Panc1 (cell line): ENCODE data around the gene ASB5. TPM values are rescaled to one million over a fixed set of nuclear protein-coding genes. Genes with fewer than 3 reads are reported as not detected.

ENCODE experiments used
- ATAC-seq: fragments of 200-7000 bp; cut with Tn5 transposase; 2 replicates; pipeline ENCODE4 v1.9.1; 2020; ENCODE audit warnings: mild to moderate bottlenecking, moderate library complexity
- BruUV-seq: library from RNA; stranded (reverse); fragments of 400-500 nt; replicated peaks from 2 replicates; lab custom pipeline; 2021; lab: Mats Ljungman, UMichigan
- CTCF ChIA-PET: fragments of 300-600 bp; sonication (Branson Sonifier 250); formaldehyde crosslinking; loops from one replicate; lab custom pipeline; 2022; ENCODE audit warnings: antibody characterized with exemption; lab: Charles Lee
- POLR2A ChIA-PET: fragments of 300-600 bp; sonication (Branson Sonifier 250); formaldehyde crosslinking; loops from one replicate; lab custom pipeline; 2022; ENCODE audit warnings: antibody characterized with exemption; lab: Charles Lee
- DNase-seq: peaks from one replicate; pipeline ENCODE4 v3.0.0-alpha.2; 2010; ENCODE audit warnings: low read depth, low spot score
- H3K27ac ChIP-seq: 2 replicates; pipeline ENCODE4 v1.5.1; 2011; ENCODE audit warnings: mild to moderate bottlenecking, low read length, inconsistent platforms
- H3K27me3 ChIP-seq: fragments of 200-500 bp; sonication (Bioruptor generic); 2 replicates; pipeline ENCODE4 v1.6.0; 2014; ENCODE audit warnings: low read length, inconsistent platforms; ENCODE audit not compliant: control insufficient read depth, insufficient read depth
- H3K36me3 ChIP-seq: fragments of 200-500 bp; sonication (Bioruptor generic); 2 replicates; pipeline ENCODE4 v1.5.1; 2014; ENCODE audit warnings: inconsistent platforms, mild to moderate bottlenecking, low read length, moderate library complexity; ENCODE audit not compliant: control insufficient read depth, insufficient read depth
- H3K4me1 ChIP-seq: 2 replicates; pipeline ENCODE4 v1.5.1; 2011; ENCODE audit warnings: inconsistent platforms, mild to moderate bottlenecking, low read length, moderate library complexity; ENCODE audit not compliant: control insufficient read depth, insufficient read depth
- H3K4me3 ChIP-seq, 2 experiments: 2 replicates each; pipeline ENCODE4 v1.5.1; 2011 to 2012; ENCODE audit warnings: low read depth in 2 of 2, low read length in 2 of 2, mild to moderate bottlenecking in 2 of 2, inconsistent platforms in 1 of 2, moderate library complexity in 1 of 2
- H3K9me3 ChIP-seq: fragments of 200-500 bp; sonication (Bioruptor generic); 2 replicates; pipeline ENCODE4 v1.5.1; 2014; ENCODE audit warnings: low read depth, mild to moderate bottlenecking, inconsistent platforms, low read length, moderate library complexity; ENCODE audit not compliant: control insufficient read depth, insufficient read depth
- POLR2AphosphoS5 ChIP-seq: IDR thresholded peaks from 2 replicates; pipeline ENCODE4 v1.6.1; 2012; ENCODE audit warnings: mild to moderate bottlenecking, low read depth, low read length, moderate library complexity
- SIN3A ChIP-seq: IDR thresholded peaks from 2 replicates; pipeline ENCODE4 v1.6.1; 2012; ENCODE audit warnings: low read depth, mild to moderate bottlenecking, low read length, moderate library complexity, borderline replicate concordance; ENCODE audit not compliant: insufficient read depth
- TCF7L2 ChIP-seq: IDR thresholded peaks from 2 replicates; pipeline ENCODE4 v1.6.1; 2011; ENCODE audit warnings: mild to moderate bottlenecking, low read depth, low read length, inconsistent platforms
- in situ Hi-C: cut with HindIII; loops from 2 replicates; pipeline ENCODE4 v1.10.0; 2016; ENCODE audit warnings: low sequenced_read_pairs, low pct_unique_long_range_greater_than_20kb
- intact Hi-C: fragments of 100-400 bp; cut with micrococcal nuclease; formaldehyde crosslinking; loops from one replicate; pipeline ENCODE4 v1.10.0; 2022; ENCODE audit not compliant: unreplicated experiment
- total RNA-seq: library from RNA; stranded (reverse); gene quantifications from one replicate; pipeline ENCODE4 v1.2.1, GENCODE V29; 2021; ENCODE audit not compliant: unreplicated experiment
- TF ChIP-seq, protein P1 (sequence below): fragments of 450-650 bp; IDR thresholded peaks from 2 replicates; pipeline ENCODE4 v1.5.1; 2017; ENCODE audit warnings: mild to moderate bottlenecking
- TF ChIP-seq, protein P2 (sequence below), 2 experiments: IDR thresholded peaks; 2 replicates each; pipeline ENCODE4 v1.6.1; 2011 to 2012; ENCODE audit warnings: low read depth in 2 of 2, control low read depth in 1 of 2, low read length in 1 of 2, mild to moderate bottlenecking in 1 of 2, moderate library complexity in 1 of 2; ENCODE audit not compliant: insufficient read depth in 1 of 2

ASB5 gene
- total RNA-seq, 1 experiment from 2014 or later: not detected

DNA sequence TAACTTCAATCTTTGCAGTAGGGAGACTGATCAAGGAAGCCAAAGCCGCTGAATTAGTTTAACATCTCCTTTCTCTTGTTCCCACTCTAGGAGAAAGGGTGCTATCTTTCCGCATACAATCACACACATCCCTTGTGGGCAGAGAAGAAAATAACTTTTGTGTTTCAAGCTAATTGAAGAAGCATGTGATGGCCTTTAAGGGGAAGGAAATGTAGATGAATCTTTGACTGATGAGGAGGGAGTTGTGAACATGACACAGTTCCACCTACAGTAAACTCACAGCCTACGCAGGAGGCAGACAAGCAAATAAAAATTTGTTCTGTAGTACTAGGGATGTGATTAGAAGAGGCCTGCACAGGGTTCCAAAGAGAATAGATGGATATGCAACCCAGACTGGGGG is 58.9 kb downstream of the ASB5 start:
- Histone ChIP-seq H3K27ac (no peak overlapping the region), H3K4me1 (no peaks in the 10 kb centered on the region), H3K9me3 (no peaks in the 10 kb centered on the region), H3K36me3 (no peaks in the 10 kb centered on the region), H3K27me3 (no peaks in the 10 kb centered on the region), H3K4me3 (no peak overlapping the region)
- no TSS peak for BruUV-seq
- intact Hi-C loops (no loop called here), in situ Hi-C loops (no loop called here)
- no peak for ATAC-seq
- TF ChIP-seq TCF7L2 (no peak), POLR2AphosphoS5 (no peak), SIN3A (no peak)
- TF ChIP-seq, protein P1, sequence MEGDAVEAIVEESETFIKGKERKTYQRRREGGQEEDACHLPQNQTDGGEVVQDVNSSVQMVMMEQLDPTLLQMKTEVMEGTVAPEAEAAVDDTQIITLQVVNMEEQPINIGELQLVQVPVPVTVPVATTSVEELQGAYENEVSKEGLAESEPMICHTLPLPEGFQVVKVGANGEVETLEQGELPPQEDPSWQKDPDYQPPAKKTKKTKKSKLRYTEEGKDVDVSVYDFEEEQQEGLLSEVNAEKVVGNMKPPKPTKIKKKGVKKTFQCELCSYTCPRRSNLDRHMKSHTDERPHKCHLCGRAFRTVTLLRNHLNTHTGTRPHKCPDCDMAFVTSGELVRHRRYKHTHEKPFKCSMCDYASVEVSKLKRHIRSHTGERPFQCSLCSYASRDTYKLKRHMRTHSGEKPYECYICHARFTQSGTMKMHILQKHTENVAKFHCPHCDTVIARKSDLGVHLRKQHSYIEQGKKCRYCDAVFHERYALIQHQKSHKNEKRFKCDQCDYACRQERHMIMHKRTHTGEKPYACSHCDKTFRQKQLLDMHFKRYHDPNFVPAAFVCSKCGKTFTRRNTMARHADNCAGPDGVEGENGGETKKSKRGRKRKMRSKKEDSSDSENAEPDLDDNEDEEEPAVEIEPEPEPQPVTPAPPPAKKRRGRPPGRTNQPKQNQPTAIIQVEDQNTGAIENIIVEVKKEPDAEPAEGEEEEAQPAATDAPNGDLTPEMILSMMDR: no peak
- TF ChIP-seq, protein P2, sequence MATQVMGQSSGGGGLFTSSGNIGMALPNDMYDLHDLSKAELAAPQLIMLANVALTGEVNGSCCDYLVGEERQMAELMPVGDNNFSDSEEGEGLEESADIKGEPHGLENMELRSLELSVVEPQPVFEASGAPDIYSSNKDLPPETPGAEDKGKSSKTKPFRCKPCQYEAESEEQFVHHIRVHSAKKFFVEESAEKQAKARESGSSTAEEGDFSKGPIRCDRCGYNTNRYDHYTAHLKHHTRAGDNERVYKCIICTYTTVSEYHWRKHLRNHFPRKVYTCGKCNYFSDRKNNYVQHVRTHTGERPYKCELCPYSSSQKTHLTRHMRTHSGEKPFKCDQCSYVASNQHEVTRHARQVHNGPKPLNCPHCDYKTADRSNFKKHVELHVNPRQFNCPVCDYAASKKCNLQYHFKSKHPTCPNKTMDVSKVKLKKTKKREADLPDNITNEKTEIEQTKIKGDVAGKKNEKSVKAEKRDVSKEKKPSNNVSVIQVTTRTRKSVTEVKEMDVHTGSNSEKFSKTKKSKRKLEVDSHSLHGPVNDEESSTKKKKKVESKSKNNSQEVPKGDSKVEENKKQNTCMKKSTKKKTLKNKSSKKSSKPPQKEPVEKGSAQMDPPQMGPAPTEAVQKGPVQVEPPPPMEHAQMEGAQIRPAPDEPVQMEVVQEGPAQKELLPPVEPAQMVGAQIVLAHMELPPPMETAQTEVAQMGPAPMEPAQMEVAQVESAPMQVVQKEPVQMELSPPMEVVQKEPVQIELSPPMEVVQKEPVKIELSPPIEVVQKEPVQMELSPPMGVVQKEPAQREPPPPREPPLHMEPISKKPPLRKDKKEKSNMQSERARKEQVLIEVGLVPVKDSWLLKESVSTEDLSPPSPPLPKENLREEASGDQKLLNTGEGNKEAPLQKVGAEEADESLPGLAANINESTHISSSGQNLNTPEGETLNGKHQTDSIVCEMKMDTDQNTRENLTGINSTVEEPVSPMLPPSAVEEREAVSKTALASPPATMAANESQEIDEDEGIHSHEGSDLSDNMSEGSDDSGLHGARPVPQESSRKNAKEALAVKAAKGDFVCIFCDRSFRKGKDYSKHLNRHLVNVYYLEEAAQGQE (IDR thresholded peaks at IDR 0.05; ENCODE audit: insufficient read depth in 1 of 2, low read depth in 2 of 2, low read length in 1 of 2): no peak
- CTCF ChIA-PET: no interaction called here
- no peak for DNase-seq
- POLR2A ChIA-PET: no interaction called here

DNA sequence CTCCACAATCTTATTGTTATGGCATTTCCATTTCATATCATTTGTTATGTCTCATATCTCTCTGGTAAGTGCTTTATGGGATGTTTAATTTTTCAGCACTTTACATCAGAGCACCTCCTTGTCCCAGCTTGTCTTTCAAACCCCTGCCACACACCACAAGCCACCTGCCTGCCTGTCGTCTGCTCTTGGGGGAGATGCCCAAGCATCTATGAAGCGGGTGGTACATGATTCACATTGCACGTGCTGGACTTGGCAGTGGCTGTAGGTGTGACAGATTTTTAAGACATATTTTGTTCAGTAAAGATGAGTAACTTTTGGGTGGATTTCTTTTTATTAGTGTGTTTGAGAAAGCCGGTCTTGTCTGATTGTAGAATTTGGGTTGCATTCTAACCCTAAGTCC is 59.5 kb downstream of the ASB5 start:
- H3K9me3 ChIP-seq: no peaks in the 10 kb centered on the region
- no peak overlapping the region for H3K27ac ChIP-seq
- H3K4me1 ChIP-seq: no peaks in the 10 kb centered on the region
- TF ChIP-seq, protein P2 (IDR thresholded peaks at IDR 0.05; ENCODE audit: insufficient read depth in 1 of 2, low read depth in 2 of 2, low read length in 1 of 2): no peak
- no peak for TF ChIP-seq TCF7L2
- TF ChIP-seq, protein P1: no peak
- TF ChIP-seq POLR2AphosphoS5: no peak
- TF ChIP-seq SIN3A: no peak
- H3K27me3 ChIP-seq: no peaks in the 10 kb centered on the region
- no peaks in the 10 kb centered on the region for H3K36me3 ChIP-seq
- ChIA-PET POLR2A (no interaction called here), CTCF (no interaction called here)
- DNase-seq: no peak
- intact Hi-C loops: no loop called here
- in situ Hi-C loops: no loop called here
- no peak for ATAC-seq
- H3K4me3 ChIP-seq: no peak overlapping the region
- no TSS peak for BruUV-seq
